Neutrophil (primary cell): ENCODE measurements around the gene NAT10.

Experiments used
- H3K27ac ChIP-seq: fragments of 200-600 bp; sonication (generic); 2 replicates; pipeline ENCODE4 v1.5.1; 2016; ENCODE audit warnings: mild to moderate bottlenecking, moderate library complexity
- H3K27me3 ChIP-seq: fragments of 200-600 bp; sonication (generic); 2 replicates; pipeline ENCODE4 v1.6.0; 2016; ENCODE audit warnings: mild to moderate bottlenecking
- H3K36me3 ChIP-seq: fragments of 200-600 bp; sonication (generic); 2 replicates; pipeline ENCODE4 v1.5.1; 2017
- H3K4me1 ChIP-seq, 2 experiments: fragments of 200-600 bp in 1 of 2; sonication (generic) in 1 of 2; 1 replicate in 1 of 2; 2 replicates in 1 of 2; pipeline versions ENCODE4 v1.5.1 to v1.6.1; 2013 to 2016; ENCODE audit warnings: low read depth in 1 of 2, low read length in 1 of 2, mild to moderate bottlenecking in 1 of 2, moderate library complexity in 1 of 2; ENCODE audit not compliant: control insufficient read depth in 1 of 2, insufficient read depth in 1 of 2
- H3K4me3 ChIP-seq, 2 experiments: fragments of 200-600 bp in 1 of 2; sonication (generic) in 1 of 2; 1 replicate in 1 of 2; 2 replicates in 1 of 2; pipeline ENCODE4 v1.5.1; 2013 to 2016; ENCODE audit warnings: low read depth in 1 of 2, low read length in 1 of 2, mild to moderate bottlenecking in 1 of 2, moderate library complexity in 1 of 2
- H3K9me3 ChIP-seq: fragments of 200-600 bp; sonication (generic); 2 replicates; pipeline ENCODE4 v1.5.1; 2016
- TF ChIP-seq, protein P1 (sequence below): fragments of 200-600 bp; sonication (generic); IDR thresholded peaks from 2 replicates; pipeline ENCODE4 v1.5.1; 2016; ENCODE audit warnings: antibody characterized with exemption

The NAT10 gene

DNA sequence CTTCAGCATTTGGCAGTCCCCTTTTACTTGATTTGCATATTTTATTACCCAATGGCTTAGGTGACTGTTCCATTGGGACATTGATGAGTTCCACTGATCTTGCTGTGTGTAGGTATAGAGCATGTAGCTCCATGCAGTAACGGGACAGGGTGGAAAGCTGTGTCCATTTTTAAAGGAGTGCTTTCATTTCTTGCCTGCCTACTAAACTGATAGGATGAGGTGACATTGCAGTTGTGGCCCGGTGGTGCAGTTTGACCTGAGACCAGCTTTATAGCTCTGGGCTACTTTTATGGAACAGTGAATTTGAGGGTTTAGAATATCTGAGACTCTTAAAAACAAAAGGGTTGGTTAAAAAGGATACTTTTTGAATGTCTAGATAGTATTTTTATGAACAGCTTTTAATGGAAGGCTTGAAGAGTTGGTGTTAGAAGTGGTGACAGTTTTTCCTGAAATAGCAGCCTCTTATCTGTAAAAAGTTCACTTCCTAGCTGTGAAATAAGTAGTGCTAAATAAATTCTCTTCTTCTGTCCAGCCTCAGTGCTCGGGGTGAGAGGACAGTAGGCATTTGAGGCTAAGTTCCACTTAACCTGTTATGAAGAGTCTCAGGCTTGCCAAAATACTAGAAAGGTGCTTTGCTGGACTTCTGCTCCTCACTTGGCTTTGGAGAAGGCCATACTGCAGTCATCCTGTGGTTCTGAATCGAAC is 27.0 kb downstream of the NAT10 start:
- no peak overlapping the region for H3K27ac ChIP-seq
- H3K27me3 ChIP-seq: no peaks in the 10 kb centered on the region
- H3K36me3 ChIP-seq: peaks cover 61% of the 10 kb centered on the region
- H3K4me3 ChIP-seq: no peak overlapping the region
- TF ChIP-seq, protein P1, sequence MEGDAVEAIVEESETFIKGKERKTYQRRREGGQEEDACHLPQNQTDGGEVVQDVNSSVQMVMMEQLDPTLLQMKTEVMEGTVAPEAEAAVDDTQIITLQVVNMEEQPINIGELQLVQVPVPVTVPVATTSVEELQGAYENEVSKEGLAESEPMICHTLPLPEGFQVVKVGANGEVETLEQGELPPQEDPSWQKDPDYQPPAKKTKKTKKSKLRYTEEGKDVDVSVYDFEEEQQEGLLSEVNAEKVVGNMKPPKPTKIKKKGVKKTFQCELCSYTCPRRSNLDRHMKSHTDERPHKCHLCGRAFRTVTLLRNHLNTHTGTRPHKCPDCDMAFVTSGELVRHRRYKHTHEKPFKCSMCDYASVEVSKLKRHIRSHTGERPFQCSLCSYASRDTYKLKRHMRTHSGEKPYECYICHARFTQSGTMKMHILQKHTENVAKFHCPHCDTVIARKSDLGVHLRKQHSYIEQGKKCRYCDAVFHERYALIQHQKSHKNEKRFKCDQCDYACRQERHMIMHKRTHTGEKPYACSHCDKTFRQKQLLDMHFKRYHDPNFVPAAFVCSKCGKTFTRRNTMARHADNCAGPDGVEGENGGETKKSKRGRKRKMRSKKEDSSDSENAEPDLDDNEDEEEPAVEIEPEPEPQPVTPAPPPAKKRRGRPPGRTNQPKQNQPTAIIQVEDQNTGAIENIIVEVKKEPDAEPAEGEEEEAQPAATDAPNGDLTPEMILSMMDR: no peak
- no peaks in the 10 kb centered on the region for H3K4me1 ChIP-seq
- no peaks in the 10 kb centered on the region for H3K9me3 ChIP-seq

DNA sequence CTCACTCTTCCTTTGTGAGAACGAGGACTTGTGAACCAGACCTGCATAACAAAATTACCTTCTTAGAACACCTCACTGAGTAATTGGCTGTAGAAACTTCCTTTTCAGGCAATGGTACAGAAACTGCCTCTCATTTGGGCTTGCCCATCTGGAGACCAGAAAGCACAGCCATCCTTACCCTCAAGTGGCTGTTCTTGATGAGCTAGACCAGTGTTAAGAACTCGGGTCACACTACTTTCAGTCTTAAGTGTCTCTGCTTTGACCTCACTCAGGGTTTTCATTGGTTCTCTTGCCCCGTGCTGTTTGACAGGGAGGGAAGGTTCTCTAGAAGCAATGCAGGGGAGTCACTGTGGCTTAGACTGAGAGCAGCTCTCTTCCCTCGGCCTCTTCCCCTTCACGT is 29.3 kb downstream of the NAT10 start:
- no peak overlapping the region for H3K4me3 ChIP-seq
- peaks cover 82% of the 10 kb centered on the region for H3K36me3 ChIP-seq
- H3K9me3 ChIP-seq: no peaks in the 10 kb centered on the region
- TF ChIP-seq, protein P1: no peak
- no peaks in the 10 kb centered on the region for H3K4me1 ChIP-seq
- H3K27ac ChIP-seq: no peak overlapping the region
- no peaks in the 10 kb centered on the region for H3K27me3 ChIP-seq

GRCh38 chr11:34135439-34135838 is 30.0 kb downstream of the NAT10 start:
- H3K4me3 ChIP-seq: no peak overlapping the region
- H3K36me3 ChIP-seq: peaks cover 85% of the 10 kb centered on the region
- no peaks in the 10 kb centered on the region for H3K4me1 ChIP-seq
- no peaks in the 10 kb centered on the region for H3K9me3 ChIP-seq
- TF ChIP-seq, protein P1: no peak
- H3K27me3 ChIP-seq: no peaks in the 10 kb centered on the region
- no peak overlapping the region for H3K27ac ChIP-seq

DNA sequence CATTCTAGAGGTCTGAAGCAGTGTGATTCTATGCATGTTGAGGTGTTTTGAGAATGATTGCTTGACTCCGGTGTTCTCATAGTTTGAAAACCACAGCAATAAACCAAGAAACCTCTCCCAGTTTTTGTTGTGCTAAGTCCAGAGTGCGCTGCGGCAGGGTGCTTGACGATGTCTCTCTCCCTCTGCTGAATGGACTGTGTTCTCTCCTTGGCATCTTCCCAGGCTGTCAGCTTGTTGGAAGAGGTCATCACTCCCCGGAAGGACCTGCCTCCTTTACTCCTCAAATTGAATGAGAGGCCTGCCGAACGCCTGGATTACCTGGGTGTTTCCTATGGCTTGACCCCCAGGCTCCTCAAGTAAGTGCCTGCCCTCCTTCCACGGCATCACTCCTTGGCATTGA is 31.0 kb downstream of the NAT10 start:
- Histone ChIP-seq H3K27me3 (no peaks in the 10 kb centered on the region), H3K9me3 (no peaks in the 10 kb centered on the region), H3K4me3 (no peak overlapping the region), H3K36me3 (peaks cover 85% of the 10 kb centered on the region), H3K27ac (no peak overlapping the region), H3K4me1 (no peaks in the 10 kb centered on the region)
- TF ChIP-seq, protein P1: no peak

GRCh38 chr11:34139346-34139745 is 33.9 kb downstream of the NAT10 start:
- Histone ChIP-seq H3K36me3 (peaks cover 91% of the 10 kb centered on the region), H3K4me3 (no peak overlapping the region), H3K27me3 (no peaks in the 10 kb centered on the region), H3K9me3 (no peaks in the 10 kb centered on the region), H3K27ac (no peak overlapping the region), H3K4me1 (no peaks in the 10 kb centered on the region)
- TF ChIP-seq, protein P1: no peak
